NCI-H2227 (cell line): ENCODE measurements around the gene S100A10.

Experiments
- DNase-seq: peaks from one replicate; lab custom pipeline; 2025; ENCODE audit not compliant: unreplicated experiment; lab: John Stamatoyannopoulos, UW

The S100A10 gene

DNA sequence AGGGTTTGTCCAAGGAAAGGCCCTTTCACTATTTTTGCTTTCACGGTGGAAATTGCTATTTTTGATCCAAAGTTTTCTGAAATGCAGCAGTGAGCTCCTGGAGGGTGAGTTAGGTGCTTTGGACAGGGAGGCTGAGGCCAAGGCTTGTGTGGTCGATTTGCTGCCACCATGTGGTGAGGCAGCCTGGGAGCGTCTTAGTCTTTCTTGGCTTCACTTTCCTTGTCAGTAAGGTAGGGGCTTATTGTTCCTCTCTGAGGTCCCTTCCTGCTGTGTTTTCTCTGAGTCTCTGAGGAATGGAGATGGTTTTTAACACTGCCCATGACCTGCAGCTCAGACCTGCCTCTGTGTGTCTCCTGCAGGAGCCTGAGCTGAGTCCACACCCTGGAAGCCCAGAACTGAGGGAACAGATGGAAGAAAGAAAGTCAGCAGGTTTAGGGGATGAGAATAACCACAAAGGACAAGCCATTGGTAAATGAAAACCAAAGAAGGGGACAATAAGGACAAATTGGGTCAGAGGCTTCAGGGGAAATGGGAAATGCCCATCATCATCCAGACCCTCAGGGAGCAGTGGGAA, 20.1 kb upstream of the S100A10 start:
- no peak for DNase-seq

DNA sequence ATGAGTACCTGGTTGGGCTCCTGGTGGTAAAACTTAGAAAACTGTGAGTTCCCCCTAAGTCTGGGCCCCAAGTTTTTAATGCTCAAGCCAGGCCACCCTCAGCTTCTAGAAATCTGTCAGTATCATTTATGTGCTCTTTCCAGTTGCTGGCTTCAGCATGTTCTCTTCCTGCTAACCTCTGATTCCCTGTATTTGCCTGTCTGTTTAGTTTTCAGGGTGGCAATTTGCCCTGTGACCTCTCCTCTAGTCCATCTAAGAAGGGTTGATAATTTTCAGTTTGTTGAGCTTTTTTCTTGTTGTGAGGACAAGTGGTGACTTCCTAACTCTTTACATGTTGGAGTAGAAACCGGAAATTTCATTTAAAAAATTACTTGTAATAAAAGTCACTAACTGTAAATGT, 16.0 kb upstream of the S100A10 start:
- no peak for DNase-seq

- no peak for DNase-seq
These were observed 13.4 kb upstream of the S100A10 start for GRCh38 chr1:152007047-152007446.

DNA sequence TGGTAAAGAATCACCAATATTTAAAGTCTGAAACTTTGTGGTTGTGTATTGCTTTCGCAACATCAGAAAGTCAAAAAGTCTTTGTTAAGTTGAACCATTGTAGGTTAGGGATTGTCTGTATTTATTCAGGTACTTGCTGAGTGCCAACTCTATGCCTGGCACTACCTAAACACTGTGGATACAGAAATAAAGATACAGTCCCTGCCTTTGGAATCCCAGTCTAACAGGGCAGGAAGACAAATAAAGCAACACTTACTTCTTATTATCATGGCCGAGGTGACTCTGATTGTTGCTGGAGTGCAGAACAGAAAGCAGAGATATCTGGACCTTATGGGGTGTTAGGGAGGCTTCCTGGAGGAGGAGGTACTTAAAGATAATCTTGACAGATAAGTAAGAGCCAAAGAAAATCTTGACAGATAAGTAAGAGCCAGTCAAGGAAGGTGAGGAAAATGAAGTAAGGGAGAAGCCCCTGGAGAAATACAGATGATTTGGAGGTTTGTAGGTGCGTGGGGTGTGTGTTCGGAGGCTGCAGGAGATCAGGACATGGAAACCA, 11.8 kb upstream of the S100A10 start:
- DNase-seq: no peak

DNA sequence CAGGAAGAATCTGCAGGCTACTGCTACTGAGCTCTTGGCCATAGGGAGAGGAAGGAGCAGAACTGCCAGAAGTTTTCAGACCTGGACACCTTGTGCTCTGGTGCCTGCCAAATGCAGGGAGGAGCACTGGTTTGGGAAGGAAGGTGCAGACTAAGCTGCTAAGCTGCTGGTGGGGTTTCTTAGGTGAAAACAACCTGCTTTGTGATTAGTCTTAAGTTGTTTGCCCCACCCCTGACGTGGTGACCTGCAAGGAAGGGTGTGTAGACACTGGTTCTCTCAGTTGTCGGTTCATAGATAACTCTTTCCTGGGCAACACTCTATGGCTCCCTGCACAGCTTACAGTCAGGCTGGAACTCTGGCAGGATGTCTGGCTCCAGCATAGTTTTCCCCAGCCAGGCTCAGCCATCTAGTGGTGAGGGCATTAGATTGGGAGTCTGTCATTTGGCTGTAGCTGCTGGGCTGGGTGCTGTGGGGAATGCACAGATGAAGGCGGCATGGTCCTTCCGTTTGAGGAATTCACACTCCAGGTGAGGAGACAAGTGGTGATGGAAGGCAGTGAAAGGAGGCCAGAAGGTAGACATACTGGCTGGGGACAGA, 10.3 kb upstream of the S100A10 start:
- DNase-seq: no peak

- DNase-seq: no peak
These were observed 9.3 kb upstream of the S100A10 start for GRCh38 chr1:152002960-152003359.

DNA sequence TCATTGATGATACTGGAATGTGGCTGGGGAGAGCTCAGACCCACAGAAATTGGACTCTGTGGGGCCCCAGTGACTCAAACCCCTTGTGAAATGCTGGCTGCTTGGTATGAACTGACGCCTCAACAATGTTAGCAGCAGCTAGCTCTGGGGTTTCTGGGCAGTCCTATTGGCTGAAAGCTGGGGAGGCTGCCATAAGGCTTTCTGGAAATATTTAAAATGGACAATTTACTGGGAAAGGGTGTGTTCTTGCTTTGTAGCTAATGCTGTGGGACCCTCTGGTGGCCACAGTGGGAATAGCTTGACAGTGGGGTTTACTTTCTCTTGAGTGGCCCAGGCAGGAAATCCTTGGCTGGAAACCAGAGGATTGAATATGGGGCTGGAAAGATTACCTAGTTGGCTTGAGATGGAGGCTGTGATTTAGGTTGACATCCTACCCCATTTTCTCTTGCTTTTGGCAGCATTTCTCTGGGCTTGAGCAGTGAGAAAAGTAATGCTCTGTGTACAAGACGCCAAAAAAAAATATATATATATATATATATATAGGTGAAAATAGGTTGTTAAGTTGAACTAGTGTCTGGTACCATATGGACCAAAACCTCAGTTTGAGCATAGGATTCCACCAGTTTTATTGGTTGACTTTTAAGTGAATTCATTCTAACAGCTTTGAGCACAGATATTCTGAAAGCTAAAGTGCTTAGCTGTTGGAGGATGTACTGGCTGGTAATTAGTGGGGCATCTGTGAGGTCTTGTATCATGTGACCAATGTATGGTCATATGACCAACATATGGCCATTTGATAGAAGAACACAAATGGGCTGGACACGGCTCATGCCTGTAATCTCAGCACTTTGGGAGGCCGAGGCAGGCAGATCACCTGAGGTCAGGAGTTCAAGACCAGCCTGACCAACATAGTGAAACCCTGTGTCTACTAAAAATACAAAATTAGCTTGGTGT, 8.2 kb upstream of the S100A10 start:
- DNase-seq: peak; percentile 83

DNA sequence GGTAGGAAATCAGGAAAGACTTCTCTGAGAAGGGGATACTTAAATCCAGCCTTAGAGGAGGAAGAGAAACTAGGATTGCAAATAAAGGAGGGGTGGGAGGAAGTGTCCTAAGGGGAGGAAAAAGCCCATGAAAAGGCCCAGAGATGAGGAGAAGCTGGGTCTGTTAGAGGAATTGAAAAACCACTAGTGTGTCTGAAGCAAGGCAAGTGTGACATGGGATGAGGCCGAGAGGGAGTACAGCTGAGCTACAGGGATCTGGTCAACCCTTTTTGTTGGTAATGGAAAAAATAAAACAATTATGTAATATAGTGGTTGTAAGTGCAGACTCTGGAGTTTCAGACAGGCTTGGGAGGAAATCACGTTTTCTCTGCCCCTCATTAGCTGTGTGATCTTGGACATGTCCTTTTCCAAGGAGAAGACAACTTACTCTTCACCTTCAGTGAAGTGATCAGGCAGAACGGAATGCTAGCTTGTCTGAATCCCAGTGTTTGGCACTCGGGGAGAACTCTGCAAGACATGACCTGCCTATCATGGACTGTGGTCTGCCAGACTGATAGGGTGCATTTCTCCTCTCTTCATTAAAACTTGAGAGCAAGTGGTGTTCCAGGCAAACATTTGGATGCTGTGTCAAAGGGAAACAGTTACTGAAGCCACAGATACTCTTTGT, 7.4 kb upstream of the S100A10 start:
- DNase-seq: no peak

DNA sequence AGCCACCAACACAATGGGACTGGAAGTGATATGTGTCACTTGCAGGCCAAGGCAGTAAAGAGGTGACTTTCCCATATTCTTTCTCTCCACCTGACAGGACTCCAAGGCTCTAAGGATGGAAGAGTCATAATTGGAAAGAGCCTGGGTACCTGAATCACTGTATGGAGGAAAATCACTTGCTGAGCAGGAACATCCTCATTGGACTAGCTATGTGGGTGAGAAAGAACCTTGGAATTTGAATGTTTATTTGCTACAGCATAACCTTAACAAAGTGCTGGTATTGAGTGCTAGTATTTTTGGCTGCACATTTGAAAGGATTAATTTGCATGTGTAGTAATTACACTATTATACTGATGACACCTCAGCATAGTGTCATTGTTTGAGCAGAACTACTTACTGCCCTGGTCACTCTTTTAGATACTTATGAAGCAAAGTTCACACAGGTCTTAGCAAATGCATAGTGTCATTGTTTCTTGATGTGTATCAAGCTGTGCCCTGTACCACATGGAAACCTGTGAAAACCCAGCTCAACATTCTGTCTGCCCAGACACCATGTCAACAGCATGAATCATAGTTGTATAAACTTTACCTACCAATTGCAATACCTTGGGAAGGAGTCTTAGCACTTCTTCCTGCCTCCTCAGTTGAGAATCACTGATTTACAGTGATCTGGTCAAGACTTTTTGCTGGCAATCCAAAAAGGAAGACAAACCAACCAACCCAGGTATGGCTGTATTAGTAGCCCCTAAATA, 5.1 kb upstream of the S100A10 start:
- no peak for DNase-seq

GRCh38 chr1:151997284-151997570, 3.6 kb upstream of the S100A10 start:
- DNase-seq: no peak

DNA sequence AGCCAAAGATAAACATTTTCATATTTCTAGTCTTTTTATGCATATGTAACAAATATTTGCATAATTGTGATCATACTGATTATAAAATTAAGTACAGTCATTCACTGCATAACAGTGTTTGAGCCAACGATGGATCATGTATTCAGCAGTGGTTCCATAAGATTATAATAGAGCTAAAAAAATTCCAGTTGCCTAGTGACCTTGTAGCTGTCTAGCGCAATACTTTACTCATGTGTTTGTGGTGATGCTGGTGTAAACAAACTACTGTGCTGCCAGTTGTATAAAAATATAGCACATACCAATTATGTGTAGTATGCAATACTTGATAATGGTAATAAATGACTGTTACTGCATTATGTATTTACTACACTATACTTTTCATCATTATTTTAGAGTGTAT, 2.1 kb upstream of the S100A10 start:
- no peak for DNase-seq

GRCh38 chr1:151994956-151995355, 1.3 kb upstream of the S100A10 start:
- DNase-seq: no peak

DNA sequence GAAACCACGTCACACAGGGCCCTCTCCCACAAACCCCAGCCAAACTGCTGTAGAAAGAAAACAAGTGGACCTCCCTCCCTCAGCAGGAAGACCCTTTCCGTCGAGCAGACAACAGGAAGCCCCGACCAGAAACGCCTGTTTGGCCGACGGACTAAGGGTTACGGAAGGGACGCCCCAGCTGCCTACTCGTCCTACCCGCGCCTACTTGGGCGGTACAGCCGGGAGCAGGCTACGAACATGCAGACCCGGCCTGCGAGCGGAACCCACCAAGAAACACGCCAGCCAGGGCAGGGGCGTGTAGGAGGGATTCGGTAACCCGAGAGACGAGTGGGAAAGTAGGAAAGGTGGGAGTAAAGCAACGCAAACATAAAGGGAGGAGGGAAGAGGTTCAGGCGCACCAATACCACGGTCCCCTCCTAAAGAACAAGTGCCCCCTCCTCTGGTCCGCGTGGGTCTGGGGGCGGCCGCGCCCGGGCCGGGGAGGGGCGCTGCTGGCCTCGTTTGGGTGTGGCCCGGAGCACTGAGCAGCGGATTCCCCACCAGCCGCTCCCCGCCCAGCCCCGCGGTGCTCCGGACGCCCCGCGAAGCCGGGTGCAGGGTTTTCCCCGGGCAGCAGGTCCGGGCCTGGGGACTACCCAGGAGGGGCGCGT, 450 bp downstream of the S100A10 start:
- no peak for DNase-seq

GRCh38 chr1:151992303-151993083, 1.2 kb downstream of the S100A10 start:
- DNase-seq: no peak

DNA sequence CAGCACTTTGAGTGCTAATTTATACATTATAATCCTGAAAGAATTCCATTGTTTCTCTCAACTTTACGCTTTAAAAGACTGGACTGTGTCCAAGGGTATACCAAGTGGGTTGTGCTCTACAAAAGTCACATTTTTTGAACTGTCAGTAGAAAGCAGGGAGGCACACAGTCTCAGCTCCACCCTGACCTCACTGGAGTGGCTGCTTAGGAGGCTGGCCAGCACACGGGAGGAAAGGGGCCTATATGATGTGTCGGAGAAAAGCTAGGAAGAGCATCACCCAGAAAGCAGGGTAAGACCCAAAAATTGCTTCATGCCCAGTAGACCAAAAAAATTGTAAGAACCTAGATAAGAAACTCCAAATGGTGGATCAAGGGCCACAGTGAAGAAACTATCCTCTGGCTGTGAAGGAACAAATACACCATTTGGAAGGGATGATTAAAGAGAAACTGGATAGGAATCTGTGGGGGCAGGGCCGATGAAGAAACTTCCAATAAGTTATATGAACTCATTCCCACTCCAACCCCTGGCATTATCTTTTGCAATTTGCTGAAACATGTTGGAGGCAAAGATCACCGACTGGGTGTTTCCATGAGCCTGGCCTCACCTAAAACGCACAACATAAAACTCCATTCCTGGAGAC, 1.9 kb downstream of the S100A10 start:
- DNase-seq: no peak

DNA sequence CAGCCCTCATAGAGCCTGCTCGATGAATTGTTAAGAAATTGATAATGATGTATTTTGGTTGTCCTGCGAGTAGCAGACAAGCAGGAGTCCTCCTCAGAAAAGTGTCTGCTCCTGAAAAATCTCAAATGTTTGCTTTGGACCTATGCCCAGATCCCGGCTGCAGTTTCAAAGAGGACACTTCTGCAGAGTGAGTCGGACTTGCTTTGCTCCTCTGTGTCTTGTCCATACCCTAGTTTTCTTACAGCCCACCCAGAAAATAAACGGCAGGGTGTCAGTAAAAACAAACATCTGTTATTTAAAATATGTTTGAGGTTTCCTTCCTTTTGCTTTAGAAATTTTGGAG, 2.8 kb downstream of the S100A10 start:
- DNase-seq: no peak

GRCh38 chr1:151990058-151990855, 3.4 kb downstream of the S100A10 start:
- DNase-seq: no peak

- DNase-seq: no peak
These were observed 4.3 kb downstream of the S100A10 start for GRCh38 chr1:151989211-151989862.
